Parathyroid adenoma (tissue), 2 donors: ENCODE data around the gene LTB.
A peak's percentile ranks its signal among the peaks of the same experiment; 100 is the strongest.

ENCODE experiments used
- H2AFZ ChIP-seq: fragments of 300-600 bp; sonication (generic); one replicate; pipeline ENCODE4 v1.7.0; 2017; ENCODE audit warnings: antibody characterized with exemption, mild to moderate bottlenecking
- H3K27ac ChIP-seq: fragments of 300-600 bp; sonication (generic); one replicate; pipeline ENCODE4 v1.7.0; 2017
- H3K27me3 ChIP-seq: fragments of 300-600 bp; sonication (generic); one replicate; pipeline ENCODE4 v1.7.0; 2017; ENCODE audit warnings: low read length; ENCODE audit not compliant: control insufficient read depth, insufficient read depth
- H3K36me3 ChIP-seq: fragments of 300-600 bp; sonication (generic); one replicate; pipeline ENCODE4 v1.7.0; 2017; ENCODE audit warnings: low read length; ENCODE audit not compliant: control insufficient read depth, insufficient read depth
- H3K4me1 ChIP-seq: fragments of 300-600 bp; sonication (generic); one replicate; pipeline ENCODE4 v1.7.0; 2017; ENCODE audit warnings: control low read depth
- H3K4me2 ChIP-seq: fragments of 300-600 bp; sonication (generic); one replicate; pipeline ENCODE4 v1.7.0; 2017; ENCODE audit warnings: low read length
- H3K4me3 ChIP-seq: fragments of 300-600 bp; sonication (generic); one replicate; pipeline ENCODE4 v1.7.0; 2017; ENCODE audit warnings: low read depth, low read length
- H3K79me2 ChIP-seq: fragments of 300-600 bp; sonication (generic); one replicate; pipeline ENCODE4 v1.7.0; 2017; ENCODE audit warnings: control low read depth
- H3K9ac ChIP-seq: fragments of 300-600 bp; sonication (generic); one replicate; pipeline ENCODE4 v1.7.0; 2017; ENCODE audit warnings: mild to moderate bottlenecking
- H3K9me3 ChIP-seq: fragments of 300-600 bp; sonication (generic); one replicate; pipeline ENCODE4 v1.7.0; 2017; ENCODE audit warnings: low read length; ENCODE audit not compliant: control insufficient read depth
- TF ChIP-seq, protein P1 (sequence below): fragments of 300-600 bp; sonication (generic); IDR thresholded peaks from one replicate; pipeline ENCODE4 v1.7.0; 2017; ENCODE audit warnings: antibody characterized with exemption, mild to moderate bottlenecking
- donor health status: primary hyperparathyroidism.

Gene LTB

GRCh38 chr6:31629014-31629413 is 46.8 kb upstream of the LTB start:
- TF ChIP-seq, protein P1, sequence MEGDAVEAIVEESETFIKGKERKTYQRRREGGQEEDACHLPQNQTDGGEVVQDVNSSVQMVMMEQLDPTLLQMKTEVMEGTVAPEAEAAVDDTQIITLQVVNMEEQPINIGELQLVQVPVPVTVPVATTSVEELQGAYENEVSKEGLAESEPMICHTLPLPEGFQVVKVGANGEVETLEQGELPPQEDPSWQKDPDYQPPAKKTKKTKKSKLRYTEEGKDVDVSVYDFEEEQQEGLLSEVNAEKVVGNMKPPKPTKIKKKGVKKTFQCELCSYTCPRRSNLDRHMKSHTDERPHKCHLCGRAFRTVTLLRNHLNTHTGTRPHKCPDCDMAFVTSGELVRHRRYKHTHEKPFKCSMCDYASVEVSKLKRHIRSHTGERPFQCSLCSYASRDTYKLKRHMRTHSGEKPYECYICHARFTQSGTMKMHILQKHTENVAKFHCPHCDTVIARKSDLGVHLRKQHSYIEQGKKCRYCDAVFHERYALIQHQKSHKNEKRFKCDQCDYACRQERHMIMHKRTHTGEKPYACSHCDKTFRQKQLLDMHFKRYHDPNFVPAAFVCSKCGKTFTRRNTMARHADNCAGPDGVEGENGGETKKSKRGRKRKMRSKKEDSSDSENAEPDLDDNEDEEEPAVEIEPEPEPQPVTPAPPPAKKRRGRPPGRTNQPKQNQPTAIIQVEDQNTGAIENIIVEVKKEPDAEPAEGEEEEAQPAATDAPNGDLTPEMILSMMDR = no peak
- Histone ChIP-seq H3K79me2 (peaks cover 12% of the 10 kb centered on the region), H3K4me2 (no peak overlapping the region), H3K27me3 (no peaks in the 10 kb centered on the region), H3K4me3 (no peak overlapping the region), H3K4me1 (no peaks in the 10 kb centered on the region), H2AFZ (no peak overlapping the region), H3K36me3 (no peaks in the 10 kb centered on the region), H3K9ac (no peak overlapping the region), H3K27ac (no peak overlapping the region), H3K9me3 (no peaks in the 10 kb centered on the region)

GRCh38 chr6:31627690-31628287 is 45.6 kb upstream of the LTB start:
- H3K27me3 ChIP-seq = no peaks in the 10 kb centered on the region
- H3K4me3 ChIP-seq = no peak overlapping the region
- H3K27ac ChIP-seq = no peak overlapping the region
- no peaks in the 10 kb centered on the region for H3K36me3 ChIP-seq
- no peaks in the 10 kb centered on the region for H3K9me3 ChIP-seq
- TF ChIP-seq, protein P1 = no peak
- H3K9ac ChIP-seq = no peak overlapping the region
- H3K4me2 ChIP-seq = no peak overlapping the region
- H3K4me1 ChIP-seq = no peaks in the 10 kb centered on the region
- H2AFZ ChIP-seq = no peak overlapping the region
- H3K79me2 ChIP-seq = peaks cover 12% of the 10 kb centered on the region

- Histone ChIP-seq H3K36me3 (no peaks in the 10 kb centered on the region), H3K4me1 (peaks cover 6% of the 10 kb centered on the region)
- TF ChIP-seq, protein P1 = no peak
Measured at GRCh38 chr6:31626952-31627351, 44.7 kb upstream of the LTB start.

DNA sequence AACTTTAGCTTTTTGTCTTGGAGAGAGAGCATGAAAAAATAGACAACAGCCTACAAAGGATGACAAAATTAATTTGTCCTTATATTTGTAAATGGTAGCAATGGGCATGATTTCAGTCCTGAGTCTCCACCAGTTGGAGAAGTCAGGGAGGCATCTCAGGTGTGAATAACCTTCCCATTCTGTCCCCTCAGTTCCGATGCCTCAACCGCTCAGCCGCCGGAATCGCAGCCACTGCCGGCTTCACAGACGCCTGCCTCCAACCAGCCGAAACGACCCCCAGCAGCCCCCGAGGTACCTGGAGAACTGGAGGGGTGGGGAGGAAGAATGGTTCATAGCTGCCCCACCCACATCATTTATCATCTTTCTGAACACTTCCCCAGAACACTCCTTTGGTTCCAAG is 41.8 kb upstream of the LTB start:
- Histone ChIP-seq H3K4me2 (no peak overlapping the region), H3K4me3 (no peak overlapping the region), H3K27me3 (no peaks in the 10 kb centered on the region), H2AFZ (no peak overlapping the region), H3K79me2 (peaks cover 17% of the 10 kb centered on the region), H3K9ac (no peak overlapping the region), H3K36me3 (no peaks in the 10 kb centered on the region), H3K4me1 (peaks cover 12% of the 10 kb centered on the region), H3K27ac (no peak overlapping the region), H3K9me3 (no peaks in the 10 kb centered on the region)
- TF ChIP-seq, protein P1 = no peak

More at GRCh38 chr6:31626952-31627351, 44.7 kb upstream of the LTB start:
- H3K27me3 ChIP-seq = no peaks in the 10 kb centered on the region
- H3K4me2 ChIP-seq = no peak overlapping the region
- no peak overlapping the region for H3K27ac ChIP-seq
- no peaks in the 10 kb centered on the region for H3K9me3 ChIP-seq
- H3K9ac ChIP-seq = no peak overlapping the region
- H2AFZ ChIP-seq = no peak overlapping the region
- no peak overlapping the region for H3K4me3 ChIP-seq
- peaks cover 11% of the 10 kb centered on the region for H3K79me2 ChIP-seq

DNA sequence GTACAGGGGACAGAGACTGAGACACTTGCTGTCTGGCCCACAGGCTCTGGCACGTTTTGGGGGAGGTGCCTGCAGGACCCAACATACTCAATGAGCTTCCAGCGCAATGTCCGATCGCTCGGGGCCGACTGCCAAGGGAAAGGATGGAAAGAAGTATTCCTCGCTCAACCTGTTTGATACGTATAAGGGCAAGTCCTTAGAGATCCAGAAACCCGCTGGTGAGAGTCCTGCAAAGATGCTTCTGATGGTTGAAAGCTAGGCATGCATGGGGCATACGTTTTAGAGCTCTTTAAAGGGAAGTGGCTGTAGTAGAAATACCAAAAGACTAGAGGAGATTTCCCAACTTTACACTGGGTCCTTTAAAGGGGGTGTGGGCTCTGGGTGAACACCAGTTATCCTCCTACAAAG is 40.5 kb upstream of the LTB start:
- Histone ChIP-seq H2AFZ (no peak overlapping the region), H3K9ac (no peak overlapping the region), H3K4me3 (no peak overlapping the region), H3K27ac (no peak overlapping the region), H3K4me1 (peaks cover 12% of the 10 kb centered on the region), H3K4me2 (peak overlapping the region; percentile 88), H3K9me3 (no peaks in the 10 kb centered on the region), H3K27me3 (no peaks in the 10 kb centered on the region), H3K36me3 (no peaks in the 10 kb centered on the region), H3K79me2 (peaks cover 17% of the 10 kb centered on the region)
- TF ChIP-seq, protein P1 = no peak
